HCT116 (cell line): ENCODE data around the gene PCGF5. TPM values are rescaled to one million over a fixed set of nuclear protein-coding genes. Genes with fewer than 3 reads are reported as not detected.

Experiments used
- ATAC-seq: fragments of 200-7000 bp; cut with Tn5 transposase; 2 replicates; pipeline ENCODE4 v1.9.1; 2020; ENCODE audit warnings: mild to moderate bottlenecking, moderate library complexity
- BruUV-seq: library from RNA; stranded (reverse); fragments of 400-500 nt; replicated peaks from 2 replicates; lab custom pipeline; 2021; lab: Mats Ljungman, UMichigan
- CTCF ChIA-PET: fragments of 300-600 bp; sonication (Branson Sonifier 250); formaldehyde crosslinking; loops from one replicate; lab custom pipeline; 2021; ENCODE audit warnings: antibody characterized with exemption; lab: Charles Lee
- POLR2A ChIA-PET: fragments of 300-600, 350-600 bp; sonication (Branson Sonifier 250); formaldehyde crosslinking; loops from one replicate; lab custom pipeline; 2021; ENCODE audit warnings: antibody characterized with exemption; lab: Charles Lee
- RAD21 ChIA-PET, 2 experiments: fragments of 300-600 bp; sonication (Branson Sonifier 250); formaldehyde crosslinking; loops; one replicate each; lab custom pipeline; 2023; ENCODE audit warnings: low total read pairs in 2 of 2; ENCODE audit not compliant: uncharacterized antibody in 2 of 2, unreplicated experiment in 2 of 2, low non-redundant PET in 1 of 2; lab: Charles Lee
- DNase-seq: peaks from one replicate; pipeline ENCODE4 v3.0.0-alpha.2; 2010; ENCODE audit warnings: low read depth, low spot score
- H2AFZ ChIP-seq: fragments of 200-600 bp; shearing (Covaris generic), sonication (generic); 2 replicates; pipeline ENCODE4 v1.6.1; 2017; ENCODE audit warnings: low read depth, mixed run types, mixed read lengths, antibody characterized with exemption, low read length; ENCODE audit not compliant: poor library complexity, severe bottlenecking
- H3K27ac ChIP-seq: 2 replicates; pipeline ENCODE4 v1.5.1; 2012; ENCODE audit warnings: low read depth, low read length
- H3K27me3 ChIP-seq: fragments of 200-600 bp; sonication (generic); 2 replicates; pipeline ENCODE4 v1.6.1; 2016; ENCODE audit warnings: mixed run types, low read length, mixed read lengths; ENCODE audit not compliant: insufficient read depth
- H3K36me3 ChIP-seq, 2 experiments: fragments of 200-500 bp in 1 of 2; fragments of 200-600 bp in 1 of 2; sonication (Bioruptor generic) in 1 of 2; sonication (generic) in 1 of 2; 2 replicates each; pipeline versions ENCODE4 v1.5.1 to v1.6.1; 2014 to 2016; ENCODE audit warnings: low read length in 2 of 2, inconsistent platforms in 1 of 2, mixed read lengths in 1 of 2, mixed run types in 1 of 2; ENCODE audit not compliant: insufficient read depth in 2 of 2, control insufficient read depth in 1 of 2
- H3K4me1 ChIP-seq, 2 experiments: fragments of 200-600 bp in 1 of 2; sonication (generic) in 1 of 2; 2 replicates each; pipeline versions ENCODE4 v1.5.1 to v1.6.1; 2012 to 2017; ENCODE audit warnings: low read length in 2 of 2, inconsistent platforms in 1 of 2, mild to moderate bottlenecking in 1 of 2, mixed read lengths in 1 of 2, mixed run types in 1 of 2, moderate library complexity in 1 of 2; ENCODE audit not compliant: insufficient read depth in 2 of 2, control insufficient read depth in 1 of 2
- H3K4me2 ChIP-seq: fragments of 200-600 bp; sonication (generic); 2 replicates; pipeline ENCODE4 v1.6.1; 2017; ENCODE audit warnings: mixed run types, low read length, mixed read lengths
- H3K4me3 ChIP-seq, 2 experiments: fragments of 200-600 bp in 1 of 2; sonication (generic) in 1 of 2; replicated peaks in 1 of 2; 2 replicates each; pipeline ENCODE4 v1.5.1; 2011 to 2016; ENCODE audit warnings: low read length in 2 of 2, control low read depth in 1 of 2, low read depth in 1 of 2, mild to moderate bottlenecking in 1 of 2, mixed read lengths in 1 of 2, mixed run types in 1 of 2
- H3K79me2 ChIP-seq: fragments of 200-600 bp; sonication (generic); 2 replicates; pipeline ENCODE4 v1.6.1; 2017; ENCODE audit warnings: mild to moderate bottlenecking, mixed run types, low read length, moderate library complexity, mixed read lengths; ENCODE audit not compliant: insufficient read depth
- H3K9ac ChIP-seq: fragments of 200-600 bp; sonication (generic); 2 replicates; pipeline ENCODE4 v1.6.1; 2016; ENCODE audit warnings: low read length, mixed read lengths
- H3K9me2 ChIP-seq: fragments of 200-600 bp; sonication (generic), shearing (Covaris generic); 2 replicates; pipeline ENCODE4 v1.6.1; 2017; ENCODE audit warnings: mixed run types, mild to moderate bottlenecking, moderate library complexity; ENCODE audit not compliant: insufficient read depth
- H3K9me3 ChIP-seq, 2 experiments: fragments of 200-500 bp in 1 of 2; fragments of 200-600 bp in 1 of 2; sonication (Bioruptor generic) in 1 of 2; sonication (generic) in 1 of 2; 2 replicates each; pipeline ENCODE4 v1.6.1; 2014 to 2017; ENCODE audit warnings: low read length in 2 of 2, mixed read lengths in 2 of 2, inconsistent platforms in 1 of 2, low read depth in 1 of 2, mild to moderate bottlenecking in 1 of 2, mixed run types in 1 of 2, moderate library complexity in 1 of 2; ENCODE audit not compliant: control insufficient read depth in 1 of 2, insufficient read depth in 1 of 2
- H4K20me1 ChIP-seq: fragments of 200-600 bp; sonication (generic), shearing (Covaris generic); 2 replicates; pipeline ENCODE4 v1.6.1; 2017; ENCODE audit warnings: mixed run types, mild to moderate bottlenecking, moderate library complexity; ENCODE audit not compliant: insufficient read depth
- ATF3 ChIP-seq: IDR thresholded peaks from 2 replicates; pipeline ENCODE4 v1.6.1; 2012
- CBX3 ChIP-seq: IDR thresholded peaks from 2 replicates; pipeline ENCODE4 v1.6.1; 2012; ENCODE audit warnings: low read depth
- CEBPB ChIP-seq: IDR thresholded peaks from 2 replicates; pipeline ENCODE4 v1.6.1; 2012; ENCODE audit warnings: low read depth
- CTCF ChIP-seq, 3 experiments: fragments of 200-600 bp in 1 of 3; sonication (generic) in 1 of 3; IDR thresholded peaks in 2 of 3; conservative IDR thresholded peaks in 1 of 3; 2 replicates each; pipeline ENCODE4 v1.5.1; 2012 to 2017; ENCODE audit warnings: low read depth in 2 of 3, low read length in 2 of 3, antibody characterized with exemption in 1 of 3, borderline replicate concordance in 1 of 3, control low read depth in 1 of 3, mild to moderate bottlenecking in 1 of 3, mixed read lengths in 1 of 3, mixed run types in 1 of 3, moderate library complexity in 1 of 3; ENCODE audit not compliant: insufficient read depth in 1 of 3
- ELF1 ChIP-seq: IDR thresholded peaks from 2 replicates; pipeline ENCODE4 v1.6.1; 2012; ENCODE audit warnings: low read depth, borderline replicate concordance
- EZH2phosphoT487 ChIP-seq: fragments of 200-600 bp; IDR thresholded peaks from 2 replicates; pipeline ENCODE4 v1.6.1; 2018; ENCODE audit warnings: antibody characterized with exemption, borderline replicate concordance
- FOSL1 ChIP-seq: IDR thresholded peaks from 2 replicates; pipeline ENCODE4 v1.6.1; 2012; ENCODE audit warnings: low read depth
- JUND ChIP-seq: IDR thresholded peaks from 2 replicates; pipeline ENCODE4 v1.6.1; 2012
- MAX ChIP-seq: IDR thresholded peaks from 2 replicates; pipeline ENCODE4 v1.6.1; 2012
- POLR2A ChIP-seq: IDR thresholded peaks from 2 replicates; pipeline ENCODE4 v1.7.0; 2011; ENCODE audit warnings: borderline replicate concordance; ENCODE audit not compliant: insufficient read depth, insufficient read length; ENCODE audit errors: extremely low read depth
- RAD21 ChIP-seq: IDR thresholded peaks from 2 replicates; pipeline ENCODE4 v1.6.1; 2012; ENCODE audit warnings: low read depth, mild to moderate bottlenecking
- REST ChIP-seq: IDR thresholded peaks from 2 replicates; pipeline ENCODE4 v1.6.1; 2012; ENCODE audit warnings: low read depth
- SIN3A ChIP-seq: IDR thresholded peaks from 2 replicates; pipeline ENCODE4 v1.6.1; 2012; ENCODE audit warnings: low read depth
- SRF ChIP-seq: IDR thresholded peaks from 2 replicates; pipeline ENCODE4 v1.6.1; 2012; ENCODE audit warnings: low read depth
- TCF7L2 ChIP-seq: IDR thresholded peaks from 2 replicates; pipeline ENCODE4 v1.7.0; 2011; ENCODE audit warnings: borderline replicate concordance, inconsistent platforms; ENCODE audit not compliant: insufficient read depth, insufficient read length; ENCODE audit errors: extremely low read depth
- YY1 ChIP-seq: IDR thresholded peaks from 2 replicates; pipeline ENCODE4 v1.6.1; 2011; ENCODE audit warnings: low read length, low read depth, moderate library complexity, mild to moderate bottlenecking; ENCODE audit not compliant: insufficient replicate concordance; ENCODE audit errors: extremely low read depth
- ZBTB33 ChIP-seq: IDR thresholded peaks from 2 replicates; pipeline ENCODE4 v1.6.1; 2011; ENCODE audit warnings: mild to moderate bottlenecking, low read length, moderate library complexity; ENCODE audit not compliant: insufficient replicate concordance; ENCODE audit errors: extremely low read depth
- ZFX ChIP-seq: fragments of 450-650 bp; IDR thresholded peaks from 2 replicates; pipeline ENCODE4 v1.6.1; 2017
- ZNF274 ChIP-seq: fragments of 200-500 bp; sonication (Bioruptor generic); IDR thresholded peaks from 2 replicates; pipeline ENCODE4 v1.6.1; 2014; ENCODE audit warnings: mild to moderate bottlenecking, low read depth, low read length, inconsistent platforms
- intact Hi-C: fragments of 100-400 bp; cut with micrococcal nuclease; formaldehyde crosslinking; loops from 2 replicates; pipeline ENCODE4 v1.10.0; 2022
- total RNA-seq: library from RNA; stranded (reverse); gene quantifications from one replicate; pipeline ENCODE4 v1.2.1, GENCODE V29; 2021; ENCODE audit not compliant: unreplicated experiment

The PCGF5 gene
- total RNA-seq, 1 experiment from 2014 or later, result 27.5 TPM

GRCh38 chr10:91242940-91243339, 22.5 kb downstream of the PCGF5 start:
- no TSS peak for BruUV-seq
- intact Hi-C loops, result loop anchor here (10.0 kb wide), 1 partner anchor 488 kb away; no protein-coding TSS in a partner anchor
- Histone ChIP-seq H3K9me3 (no peaks in the 10 kb centered on the region), H3K79me2 (no peaks in the 10 kb centered on the region), H3K36me3 (no peaks in the 10 kb centered on the region), H3K9ac (no peak overlapping the region), H3K4me3 (no peak overlapping the region), H3K27ac (no peak overlapping the region), H3K4me2 (no peak overlapping the region), H2AFZ (no peak overlapping the region), H4K20me1 (no peaks in the 10 kb centered on the region), H3K27me3 (no peaks in the 10 kb centered on the region), H3K4me1 (no peaks in the 10 kb centered on the region), H3K9me2 (no peaks in the 10 kb centered on the region)
- CTCF ChIA-PET, result no interaction called here
- TF ChIP-seq EZH2phosphoT487 (no peak), YY1 (no peak), JUND (no peak), CBX3 (no peak), MAX (no peak), RAD21 (no peak), TCF7L2 (no peak), ZFX (no peak), SIN3A (no peak), ZNF274 (no peak), ATF3 (no peak), ELF1 (no peak), FOSL1 (no peak), REST (no peak), CTCF (IDR thresholded peaks at IDR 0.05 in 2 of 3, conservative IDR thresholded peaks at IDR 0.05 in 1 of 3; ENCODE audit: borderline replicate concordance in 1 of 3, insufficient read depth in 1 of 3, low read depth in 2 of 3, low read length in 2 of 3) (no peak), CEBPB (no peak), ZBTB33 (no peak), SRF (no peak), POLR2A (no peak)
- RAD21 ChIA-PET, result no interaction called here
- ATAC-seq, result no peak
- DNase-seq, result no peak
- POLR2A ChIA-PET, result no interaction called here
